Lung (tissue), 12 donors: ENCODE measurements around the gene LPAR5. TPM values are rescaled to one million over a fixed set of nuclear protein-coding genes. Genes with fewer than 3 reads are reported as not detected.

ENCODE experiments used
- ATAC-seq: fragments of 200-7000 bp; cut with Tn5 transposase; one replicate; pipeline ENCODE4 v1.9.1; 2020; ENCODE audit warnings: moderate number of reproducible peaks; ENCODE audit not compliant: insufficient read depth, low FRiP score
- DNase-seq, 3 donors: peaks; one replicate each; pipeline ENCODE4 v3.0.0-alpha.2; 2013 to 2017
- H3K27ac ChIP-seq, 2 donors: one replicate each; pipeline ENCODE4 v1.5.1; 2013; ENCODE audit warnings: mild to moderate bottlenecking in 2 of 2, moderate library complexity in 2 of 2, control low read depth in 1 of 2, inconsistent platforms in 1 of 2, low read depth in 1 of 2, low read length in 1 of 2
- H3K27me3 ChIP-seq, 3 donors: one replicate each; pipeline ENCODE4 v1.5.1; 2013; ENCODE audit warnings: low read length in 2 of 3; ENCODE audit not compliant: control insufficient read depth in 3 of 3, insufficient read depth in 3 of 3
- H3K36me3 ChIP-seq, 4 donors: one replicate each; pipeline ENCODE4 v1.5.1; 2013; ENCODE audit warnings: low read length in 4 of 4, mild to moderate bottlenecking in 1 of 4, moderate library complexity in 1 of 4; ENCODE audit not compliant: control insufficient read depth in 4 of 4, insufficient read depth in 4 of 4
- H3K4me1 ChIP-seq, 5 donors: one replicate each; pipeline ENCODE4 v1.5.1; 2013; ENCODE audit warnings: low read length in 5 of 5, mild to moderate bottlenecking in 2 of 5, moderate library complexity in 1 of 5; ENCODE audit not compliant: control insufficient read depth in 5 of 5, insufficient read depth in 5 of 5
- H3K4me3 ChIP-seq: one replicate; pipeline ENCODE4 v1.5.1; 2013; ENCODE audit warnings: mild to moderate bottlenecking, control low read depth, moderate library complexity
- H3K9ac ChIP-seq, 2 donors: one replicate each; pipeline ENCODE4 v1.5.1; 2013; ENCODE audit warnings: low read length in 2 of 2, control low read depth in 1 of 2; ENCODE audit not compliant: insufficient read depth in 1 of 2
- H3K9me3 ChIP-seq, 4 donors: one replicate each; pipeline ENCODE4 v1.5.1; 2013; ENCODE audit warnings: low read length in 3 of 4, mild to moderate bottlenecking in 1 of 4, moderate library complexity in 1 of 4; ENCODE audit not compliant: control insufficient read depth in 4 of 4, insufficient read depth in 3 of 4
- WGBS, 2 donors: extraction: QIAGEN DNeasy Blood & Tissue Kit; methylation state at CpG; one replicate each; pipeline ENCODE4 v1.1.7; 2013; 5-methylcytosine and 5-hydroxymethylcytosine counted together
- polyA plus RNA-seq, 2 donors: library from polyadenylated mRNA; stranded (reverse); fragments of 200-250 nt; gene quantifications; one replicate each; pipeline ENCODE4 v1.2.1, GENCODE V29; 2013
- total RNA-seq, 2 donors: library from RNA; depleted of rRNA in 1 of 2; stranded (reverse); fragments of >200 nt in 1 of 2; gene quantifications; one replicate each; pipeline ENCODE4 v1.2.1, GENCODE V29; 2014 to 2021
- TF ChIP-seq, protein P1 (sequence below): IDR thresholded peaks from 2 replicates; pipeline ENCODE4 v1.5.1; 2012; ENCODE audit warnings: mild to moderate bottlenecking; ENCODE audit errors: control extremely low read depth, extremely low read depth
- donor health status: control.
- donor health status: control.
- donor health status: Bipolar disorder and iron deficiency.
- donor health status: healthy.
- donor health status: DM: yes; HTN: yes; CAD: no.

Gene LPAR5
- total and polyA plus RNA-seq, 4 donors: 0.51 to 2.8 (median 1.5) TPM

GRCh38 chr12:6653987-6654386 is 18.2 kb upstream of the LPAR5 start:
- 95 to 98% methylated on average over 5 of the region's 5 CpGs for WGBS, 2 donors
- no peak overlapping the region for H3K9ac ChIP-seq

DNA sequence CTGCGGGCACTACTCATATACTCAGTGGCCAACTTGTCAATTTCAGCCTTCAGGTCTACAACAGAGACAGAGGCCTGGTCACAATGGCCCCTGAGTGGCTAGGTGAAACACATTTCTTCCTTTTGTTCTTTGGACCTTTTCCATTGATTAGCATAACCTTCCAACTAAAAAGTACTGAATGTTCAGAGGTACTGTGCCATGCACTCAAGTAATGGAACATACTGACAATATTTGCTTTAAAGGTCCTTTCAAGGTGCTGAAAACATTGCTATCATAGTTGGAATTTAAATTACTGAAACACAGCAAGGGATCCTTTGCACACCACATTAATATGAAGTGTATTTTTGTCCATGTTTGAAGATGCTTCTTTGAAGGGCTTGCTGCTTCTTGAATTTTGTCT is 17.6 kb upstream of the LPAR5 start:
- TF ChIP-seq, protein P1, sequence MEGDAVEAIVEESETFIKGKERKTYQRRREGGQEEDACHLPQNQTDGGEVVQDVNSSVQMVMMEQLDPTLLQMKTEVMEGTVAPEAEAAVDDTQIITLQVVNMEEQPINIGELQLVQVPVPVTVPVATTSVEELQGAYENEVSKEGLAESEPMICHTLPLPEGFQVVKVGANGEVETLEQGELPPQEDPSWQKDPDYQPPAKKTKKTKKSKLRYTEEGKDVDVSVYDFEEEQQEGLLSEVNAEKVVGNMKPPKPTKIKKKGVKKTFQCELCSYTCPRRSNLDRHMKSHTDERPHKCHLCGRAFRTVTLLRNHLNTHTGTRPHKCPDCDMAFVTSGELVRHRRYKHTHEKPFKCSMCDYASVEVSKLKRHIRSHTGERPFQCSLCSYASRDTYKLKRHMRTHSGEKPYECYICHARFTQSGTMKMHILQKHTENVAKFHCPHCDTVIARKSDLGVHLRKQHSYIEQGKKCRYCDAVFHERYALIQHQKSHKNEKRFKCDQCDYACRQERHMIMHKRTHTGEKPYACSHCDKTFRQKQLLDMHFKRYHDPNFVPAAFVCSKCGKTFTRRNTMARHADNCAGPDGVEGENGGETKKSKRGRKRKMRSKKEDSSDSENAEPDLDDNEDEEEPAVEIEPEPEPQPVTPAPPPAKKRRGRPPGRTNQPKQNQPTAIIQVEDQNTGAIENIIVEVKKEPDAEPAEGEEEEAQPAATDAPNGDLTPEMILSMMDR: no peak
- WGBS, 2 donors: 96 to 100% methylated on average over 1 of the region's 1 CpG
- Histone ChIP-seq H3K27me3 (no peaks in the 10 kb centered on the region), H3K4me3 (no peak overlapping the region), H3K27ac (no peak overlapping the region), H3K9me3 (no peaks in the 10 kb centered on the region), H3K36me3 (peaks cover 14 to 48% (median 40%) of the 10 kb centered on the region in 4 donors), H3K4me1 (no peaks in the 10 kb centered on the region), H3K9ac (no peak overlapping the region)
- ATAC-seq (no peak), DNase-seq (no peak)

More at GRCh38 chr12:6653987-6654386, 18.2 kb upstream of the LPAR5 start:
- Histone ChIP-seq H3K9me3 (no peaks in the 10 kb centered on the region), H3K36me3 (peaks cover 14 to 49% (median 42%) of the 10 kb centered on the region in 4 donors), H3K27ac (no peak overlapping the region), H3K4me3 (no peak overlapping the region), H3K27me3 (no peaks in the 10 kb centered on the region), H3K4me1 (no peaks in the 10 kb centered on the region)
- no peak for ATAC-seq
- TF ChIP-seq, protein P1: no peak
- no peak for DNase-seq

GRCh38 chr12:6652391-6652790 is 16.6 kb upstream of the LPAR5 start:
- Histone ChIP-seq H3K9me3 (no peaks in the 10 kb centered on the region), H3K4me1 (no peaks in the 10 kb centered on the region), H3K27ac (no peak overlapping the region), H3K9ac (no peak overlapping the region), H3K36me3 (peaks cover 14 to 50% (median 42%) of the 10 kb centered on the region in 4 donors), H3K27me3 (no peaks in the 10 kb centered on the region), H3K4me3 (no peak overlapping the region)
- WGBS, 2 donors: 93 to 98% methylated on average over 11 to 12 of the region's 12 CpGs
- TF ChIP-seq, protein P1: no peak
- DNase-seq (no peak), ATAC-seq (no peak)

DNA sequence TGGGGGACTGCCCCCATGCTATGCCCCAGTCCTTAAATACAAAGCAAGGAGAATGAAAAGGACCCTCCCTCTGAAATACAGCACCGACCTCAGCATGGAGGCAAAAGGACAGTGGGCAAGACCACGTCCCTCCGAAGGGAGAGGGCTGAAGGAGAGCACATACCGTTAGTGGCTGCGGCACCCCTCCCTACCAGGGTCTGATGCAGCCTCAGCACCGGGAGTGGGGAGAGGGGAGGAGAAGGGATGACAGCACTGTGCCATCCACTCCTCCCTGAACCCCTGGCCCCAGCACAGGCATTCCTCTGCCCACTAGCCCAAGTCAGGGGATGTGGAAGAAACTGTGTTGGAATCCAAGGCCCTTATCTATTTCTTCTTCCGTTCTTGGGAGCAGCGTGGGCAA is 15.1 kb upstream of the LPAR5 start:
- no peaks in the 10 kb centered on the region for H3K9me3 ChIP-seq
- no peak for DNase-seq
- peaks cover 0 to 8% (median 0%) of the 10 kb centered on the region in 5 donors for H3K4me1 ChIP-seq
- H3K4me3 ChIP-seq: no peak overlapping the region
- no peak overlapping the region for H3K27ac ChIP-seq
- no peak overlapping the region for H3K9ac ChIP-seq
- no peaks in the 10 kb centered on the region for H3K27me3 ChIP-seq
- H3K36me3 ChIP-seq: peaks cover 14 to 42% (median 37%) of the 10 kb centered on the region in 4 donors
- TF ChIP-seq, protein P1: no peak
- no peak for ATAC-seq
- WGBS, 2 donors: 91 to 96% methylated on average over 8 of the region's 8 CpGs
